Activated naive CD4-positive, alpha-beta T cell treated with anti-CD3 and anti-CD28 coated beads, Interleukin-2, amount 50 U/mL, for 24 hours (primary cell): ENCODE data around the gene TIGD3.
"Not testable (repeated sequence)": the region's sequence is repeated elsewhere in the genome, so short reads cannot be mapped to it uniquely, and the experiment has no call there.

ENCODE experiments used
- H3K27ac Mint-ChIP-seq: one replicate; pipeline ENCODE4 v1.8.0; 2021; ENCODE audit warnings: mild to moderate bottlenecking, mixed read lengths
- H3K27me3 Mint-ChIP-seq: one replicate; pipeline ENCODE4 v1.8.0; 2021; ENCODE audit warnings: mixed read lengths
- H3K36me3 Mint-ChIP-seq: one replicate; pipeline ENCODE4 v1.8.0; 2021; ENCODE audit warnings: mixed read lengths
- H3K4me1 Mint-ChIP-seq: one replicate; pipeline ENCODE4 v1.8.0; 2021; ENCODE audit warnings: mixed read lengths
- H3K4me3 Mint-ChIP-seq: one replicate; pipeline ENCODE4 v1.8.0; 2021; ENCODE audit warnings: mild to moderate bottlenecking, mixed read lengths
- H3K9me3 Mint-ChIP-seq: one replicate; pipeline ENCODE4 v1.8.0; 2021; ENCODE audit warnings: mixed read lengths

Gene TIGD3

GRCh38 chr11:65320386-65321075 lies 34.0 kb upstream of the TIGD3 start:
- no peaks in the 10 kb centered on the region for H3K36me3 Mint-ChIP-seq
- no peaks in the 10 kb centered on the region for H3K9me3 Mint-ChIP-seq
- peaks cover 1% of the 10 kb centered on the region for H3K27me3 Mint-ChIP-seq
- no peak overlapping the region for H3K27ac Mint-ChIP-seq
- H3K4me3 Mint-ChIP-seq = no peak overlapping the region
- H3K4me1 Mint-ChIP-seq = peaks cover 4% of the 10 kb centered on the region

DNA sequence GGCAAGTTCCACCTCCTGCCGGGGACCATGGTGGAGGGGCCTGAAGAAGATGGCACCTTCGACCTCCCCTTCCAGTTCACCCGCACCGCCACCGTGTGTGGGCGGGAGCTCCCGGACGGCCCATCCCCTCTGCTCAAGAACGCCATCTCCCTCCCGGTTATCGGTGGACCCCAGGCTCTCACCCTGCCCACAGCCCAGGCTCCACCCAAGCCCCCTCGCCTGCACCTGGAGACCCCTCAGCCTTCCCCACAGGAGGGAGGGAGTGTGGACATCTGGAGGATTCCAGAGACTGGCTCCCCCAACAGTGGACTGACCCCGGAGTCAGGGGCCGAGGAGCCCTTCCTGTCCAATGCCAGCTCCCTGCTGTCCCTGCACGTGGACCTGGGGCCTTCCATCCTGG lies 33.5 kb upstream of the TIGD3 start:
- H3K36me3 Mint-ChIP-seq = no peaks in the 10 kb centered on the region
- peaks cover 1% of the 10 kb centered on the region for H3K27me3 Mint-ChIP-seq
- H3K4me3 Mint-ChIP-seq = no peak overlapping the region
- H3K27ac Mint-ChIP-seq = no peak overlapping the region
- no peaks in the 10 kb centered on the region for H3K9me3 Mint-ChIP-seq
- H3K4me1 Mint-ChIP-seq = no peaks in the 10 kb centered on the region

DNA sequence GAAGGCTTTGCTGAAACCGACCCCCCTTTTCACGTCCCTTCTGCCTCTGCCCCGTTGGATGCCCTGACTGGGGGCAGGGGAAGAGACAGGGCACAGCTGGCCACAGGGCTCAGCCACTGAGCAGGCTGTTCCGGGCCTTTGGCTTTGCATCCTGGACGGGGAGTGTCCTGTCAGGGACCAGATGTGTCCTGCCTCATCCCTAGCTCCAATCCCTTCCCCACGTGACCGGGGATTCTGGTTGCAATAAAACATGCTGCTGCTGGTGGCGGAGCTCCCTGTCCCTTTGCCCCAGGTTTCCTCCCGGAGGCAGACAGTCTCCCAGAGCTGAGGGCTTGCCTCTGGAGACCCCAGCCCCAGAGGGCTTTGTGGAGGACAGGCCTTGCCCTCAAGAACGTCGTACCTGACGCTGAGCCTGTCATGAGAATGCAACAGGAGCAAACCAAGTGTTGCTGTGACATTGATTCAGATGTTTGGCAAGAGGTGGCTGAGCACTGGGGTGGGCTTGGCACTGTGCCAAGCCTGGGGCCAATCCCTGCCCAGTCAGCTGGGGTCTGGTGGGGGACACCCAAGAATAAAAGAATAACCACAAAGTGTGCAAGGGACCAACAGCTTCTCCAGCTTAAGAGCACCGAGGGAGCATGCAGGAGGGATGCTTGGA lies 32.6 kb upstream of the TIGD3 start:
- Mint-ChIP-seq H3K27me3 (peaks cover 1% of the 10 kb centered on the region), H3K4me1 (no peaks in the 10 kb centered on the region), H3K4me3 (no peak overlapping the region), H3K9me3 (no peaks in the 10 kb centered on the region), H3K36me3 (no peaks in the 10 kb centered on the region), H3K27ac (no peak overlapping the region)

DNA sequence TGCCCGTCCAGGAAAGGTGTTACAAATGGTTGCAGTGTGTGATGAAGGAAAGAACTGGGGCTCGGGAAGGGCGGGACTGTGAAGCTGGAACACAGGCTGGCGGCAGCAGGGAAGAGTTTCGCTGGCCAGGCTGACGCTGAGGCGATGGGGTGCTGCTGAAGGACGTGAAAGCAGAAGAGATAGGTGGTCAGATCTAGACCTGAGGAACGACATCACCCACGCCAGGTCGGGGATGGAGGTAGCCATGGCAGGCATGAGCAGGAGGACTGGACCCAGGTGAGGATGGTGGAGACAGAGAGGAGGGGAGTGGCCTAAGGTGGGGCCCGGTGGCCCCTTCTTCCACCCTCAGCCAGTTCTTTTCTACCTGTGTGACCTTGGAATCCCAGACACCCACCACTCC lies 30.7 kb upstream of the TIGD3 start:
- Mint-ChIP-seq H3K27me3 (no peaks in the 10 kb centered on the region), H3K9me3 (no peaks in the 10 kb centered on the region), H3K27ac (no peak overlapping the region)

GRCh38 chr11:65325435-65325834 lies 29.1 kb upstream of the TIGD3 start:
- no peaks in the 10 kb centered on the region for H3K9me3 Mint-ChIP-seq
- H3K4me3 Mint-ChIP-seq = no peak overlapping the region
- no peak overlapping the region for H3K27ac Mint-ChIP-seq
- no peaks in the 10 kb centered on the region for H3K27me3 Mint-ChIP-seq
- H3K4me1 Mint-ChIP-seq = peaks cover 7% of the 10 kb centered on the region
- no peaks in the 10 kb centered on the region for H3K36me3 Mint-ChIP-seq

More for the DNA sequence above, 30.7 kb upstream of the TIGD3 start:
- Mint-ChIP-seq H3K36me3 (no peaks in the 10 kb centered on the region), H3K4me1 (no peaks in the 10 kb centered on the region), H3K4me3 (no peak overlapping the region)

GRCh38 chr11:65327021-65327420 lies 27.5 kb upstream of the TIGD3 start:
- Mint-ChIP-seq H3K27me3 (no peaks in the 10 kb centered on the region), H3K4me3 (no peak overlapping the region), H3K9me3 (no peaks in the 10 kb centered on the region), H3K27ac (no peak overlapping the region), H3K36me3 (no peaks in the 10 kb centered on the region), H3K4me1 (peaks cover 7% of the 10 kb centered on the region)

- H3K27ac Mint-ChIP-seq = peak overlapping the region; percentile 84
- H3K27me3 Mint-ChIP-seq = no peaks in the 10 kb centered on the region
- H3K36me3 Mint-ChIP-seq = no peaks in the 10 kb centered on the region
- H3K4me3 Mint-ChIP-seq = no peak overlapping the region
- no peaks in the 10 kb centered on the region for H3K9me3 Mint-ChIP-seq
- peaks cover 9% of the 10 kb centered on the region for H3K4me1 Mint-ChIP-seq
These were observed 25.1 kb upstream of the TIGD3 start for GRCh38 chr11:65329478-65329877.

DNA sequence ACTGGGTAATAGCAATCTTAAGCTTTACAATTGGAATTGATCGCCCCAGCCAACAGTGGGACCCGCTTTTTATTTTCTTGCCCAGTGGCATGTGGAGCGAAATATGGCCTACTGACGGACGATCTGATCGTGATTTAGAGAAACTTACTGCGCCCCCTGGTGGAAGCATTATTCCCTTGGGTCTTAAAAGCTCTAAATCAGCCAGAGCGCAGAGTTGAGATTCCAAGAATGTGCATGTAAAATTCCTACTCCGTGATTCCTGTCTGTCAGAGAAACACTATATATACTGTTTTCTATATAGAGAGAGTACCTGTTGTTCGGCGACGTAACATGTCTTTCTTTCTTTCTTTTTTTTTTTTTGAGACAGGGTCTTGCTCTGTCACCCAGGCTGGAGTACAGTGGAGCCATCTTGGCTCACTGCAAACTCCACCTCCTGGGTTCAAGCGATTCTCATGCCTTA lies 24.6 kb upstream of the TIGD3 start:
- Mint-ChIP-seq H3K36me3 (no peaks in the 10 kb centered on the region), H3K27me3 (no peaks in the 10 kb centered on the region), H3K27ac (peak overlapping the region; percentile 84), H3K9me3 (no peaks in the 10 kb centered on the region), H3K4me1 (peaks cover 14% of the 10 kb centered on the region), H3K4me3 (peak overlapping the region; percentile 46)

- Mint-ChIP-seq H3K4me3 (no peak overlapping the region), H3K4me1 (peaks cover 20% of the 10 kb centered on the region), H3K9me3 (no peaks in the 10 kb centered on the region), H3K36me3 (no peaks in the 10 kb centered on the region), H3K27me3 (no peaks in the 10 kb centered on the region), H3K27ac (no peak overlapping the region)
These were observed 24.0 kb upstream of the TIGD3 start for GRCh38 chr11:65330544-65330943.

GRCh38 chr11:65332591-65332990 lies 22.0 kb upstream of the TIGD3 start:
- not testable (repeated sequence) for H3K36me3 Mint-ChIP-seq, H3K9me3 Mint-ChIP-seq, H3K27ac Mint-ChIP-seq, H3K4me3 Mint-ChIP-seq, H3K27me3 Mint-ChIP-seq
- peaks cover 23% of the 10 kb centered on the region for H3K4me1 Mint-ChIP-seq

- Mint-ChIP-seq H3K27ac (peak overlapping the region; percentile 84), H3K36me3 (peaks cover 5% of the 10 kb centered on the region), H3K4me1 (peaks cover 38% of the 10 kb centered on the region), H3K9me3 (no peaks in the 10 kb centered on the region), H3K27me3 (no peaks in the 10 kb centered on the region), H3K4me3 (peak overlapping the region; percentile 93)
These were observed 19.8 kb upstream of the TIGD3 start for GRCh38 chr11:65334696-65335295.

GRCh38 chr11:65338676-65339075 lies 15.9 kb upstream of the TIGD3 start:
- no peaks in the 10 kb centered on the region for H3K9me3 Mint-ChIP-seq
- peak overlapping the region; percentile 40 for H3K4me3 Mint-ChIP-seq
- no peaks in the 10 kb centered on the region for H3K27me3 Mint-ChIP-seq
- H3K4me1 Mint-ChIP-seq = peaks cover 41% of the 10 kb centered on the region
- H3K27ac Mint-ChIP-seq = peak overlapping the region; percentile 90
- peaks cover 12% of the 10 kb centered on the region for H3K36me3 Mint-ChIP-seq

- Mint-ChIP-seq H3K4me1 (peaks cover 32% of the 10 kb centered on the region), H3K4me3 (no peak overlapping the region), H3K9me3 (no peaks in the 10 kb centered on the region), H3K36me3 (peaks cover 16% of the 10 kb centered on the region), H3K27ac (no peak overlapping the region), H3K27me3 (no peaks in the 10 kb centered on the region)
These were observed 14.3 kb upstream of the TIGD3 start for GRCh38 chr11:65340226-65340625.

GRCh38 chr11:65341856-65342255 lies 12.7 kb upstream of the TIGD3 start:
- Mint-ChIP-seq H3K4me1 (peaks cover 25% of the 10 kb centered on the region), H3K4me3 (no peak overlapping the region), H3K9me3 (no peaks in the 10 kb centered on the region), H3K27ac (no peak overlapping the region), H3K27me3 (no peaks in the 10 kb centered on the region), H3K36me3 (peaks cover 20% of the 10 kb centered on the region)

GRCh38 chr11:65351511-65351910 lies 3.0 kb upstream of the TIGD3 start:
- no peaks in the 10 kb centered on the region for H3K27me3 Mint-ChIP-seq
- H3K9me3 Mint-ChIP-seq = no peaks in the 10 kb centered on the region
- peaks cover 8% of the 10 kb centered on the region for H3K36me3 Mint-ChIP-seq
- H3K4me1 Mint-ChIP-seq = peaks cover 14% of the 10 kb centered on the region
- H3K27ac Mint-ChIP-seq = no peak overlapping the region
- H3K4me3 Mint-ChIP-seq = no peak overlapping the region

DNA sequence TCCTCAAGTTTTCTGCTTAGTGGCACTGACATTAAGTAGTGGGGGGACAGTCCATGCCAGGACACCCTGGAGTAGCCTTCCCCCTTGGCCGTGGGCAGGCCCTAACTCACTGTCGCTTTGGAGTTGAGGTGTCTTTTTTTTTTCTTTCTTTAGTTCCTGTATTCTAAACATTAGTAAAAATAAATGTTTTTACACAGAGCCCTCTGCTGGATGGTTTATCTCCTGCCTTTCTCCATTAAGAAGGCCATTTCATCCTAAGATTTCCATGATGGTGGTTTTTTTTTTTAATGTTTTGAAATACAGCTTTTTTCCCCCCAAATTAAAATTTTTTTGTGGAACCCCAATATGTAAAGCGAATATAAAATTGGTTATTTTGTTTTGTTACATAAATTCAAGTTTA lies 1.8 kb upstream of the TIGD3 start:
- Mint-ChIP-seq H3K27ac (no peak overlapping the region), H3K4me3 (no peak overlapping the region)

More for the DNA sequence above, 1.8 kb upstream of the TIGD3 start:
- Mint-ChIP-seq H3K27me3 (no peaks in the 10 kb centered on the region), H3K36me3 (peaks cover 7% of the 10 kb centered on the region), H3K9me3 (no peaks in the 10 kb centered on the region), H3K4me1 (peaks cover 14% of the 10 kb centered on the region)
